ENCODE results near the gene FAM20B.

FAM20B gene

DNA sequence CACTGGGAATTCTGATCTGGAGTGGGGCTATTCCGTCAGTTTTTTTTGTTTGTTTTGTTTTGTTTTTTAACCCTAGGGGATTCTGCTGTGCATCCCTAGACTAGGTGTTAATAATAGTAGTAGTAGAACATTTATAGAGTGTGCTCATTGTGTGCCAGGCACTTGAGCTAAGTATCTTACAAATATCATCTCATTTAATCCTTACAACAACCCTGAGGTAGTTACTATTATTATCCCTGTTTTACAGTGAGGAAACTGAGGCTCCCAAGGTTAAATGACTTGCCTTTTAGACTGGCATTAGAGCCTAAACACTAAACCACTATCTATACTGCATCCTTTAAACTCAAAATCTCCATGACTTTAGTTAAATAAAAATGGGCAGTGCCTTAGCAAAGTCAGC, 78.3 kb downstream of the FAM20B start:
- peaks cover 23% of the 10 kb centered on the region for H3K36me3 ChIP-seq
- no peaks in the 10 kb centered on the region for H3K27me3 ChIP-seq
- H3K4me1 ChIP-seq, result 0 out of 2 replicates have a peak, but pooled peaks cover 3% of the 10 kb centered on the region
- DNase-seq, result no peak
- H3K9me3 ChIP-seq, result no peaks in the 10 kb centered on the region
- TF ChIP-seq CTCF (IDR thresholded peaks at IDR 0.05; ENCODE audit: low read depth, low read length), result no peak
- no peak overlapping the region for H3K4me3 ChIP-seq (ENCODE audit: low read depth, low read length)

- peaks cover 24% of the 10 kb centered on the region for H3K36me3 ChIP-seq
- H3K4me1 ChIP-seq, result 0 out of 2 replicates have a peak, but pooled peaks cover 3% of the 10 kb centered on the region
Observed at GRCh38 chr1:179104611-179105250, 79.0 kb downstream of the FAM20B start.

GRCh38 chr1:179105393-179105792, 79.7 kb downstream of the FAM20B start:
- Histone ChIP-seq H3K9me3 (no peaks in the 10 kb centered on the region), H3K4me3 (ENCODE audit: low read depth, low read length) (no peak overlapping the region), H3K4me1 (0 out of 2 replicates have a peak, but pooled peaks cover 3% of the 10 kb centered on the region), H3K36me3 (peaks cover 30% of the 10 kb centered on the region), H3K27me3 (no peaks in the 10 kb centered on the region)
- peak; percentile 52 for TF ChIP-seq CTCF (IDR thresholded peaks at IDR 0.05; ENCODE audit: low read depth, low read length)
- DNase-seq, result no peak

More at GRCh38 chr1:179104611-179105250, 79.0 kb downstream of the FAM20B start:
- H3K9me3 ChIP-seq, result no peaks in the 10 kb centered on the region
- no peak for DNase-seq
- H3K27me3 ChIP-seq, result no peaks in the 10 kb centered on the region
- TF ChIP-seq CTCF (IDR thresholded peaks at IDR 0.05; ENCODE audit: low read depth, low read length), result no peak
- no peak overlapping the region for H3K4me3 ChIP-seq (ENCODE audit: low read depth, low read length)

- peaks cover 45% of the 10 kb centered on the region for H3K36me3 ChIP-seq
- peak; percentile 24 for DNase-seq
- H3K4me1 ChIP-seq, result 0 out of 2 replicates have a peak, but pooled peaks cover 3% of the 10 kb centered on the region
- TF ChIP-seq CTCF (IDR thresholded peaks at IDR 0.05; ENCODE audit: low read depth, low read length), result no peak
- H3K9me3 ChIP-seq, result no peaks in the 10 kb centered on the region
- H3K4me3 ChIP-seq (ENCODE audit: low read depth, low read length), result no peak overlapping the region
- no peaks in the 10 kb centered on the region for H3K27me3 ChIP-seq
Observed at GRCh38 chr1:179107706-179108629, 82.3 kb downstream of the FAM20B start.

- Histone ChIP-seq H3K9me3 (no peaks in the 10 kb centered on the region), H3K36me3 (peaks cover 45% of the 10 kb centered on the region), H3K4me3 (ENCODE audit: low read depth, low read length) (no peak overlapping the region), H3K27me3 (no peaks in the 10 kb centered on the region), H3K4me1 (0 out of 2 replicates have a peak, but pooled peaks cover 3% of the 10 kb centered on the region)
- no peak for DNase-seq
- no peak for TF ChIP-seq CTCF (IDR thresholded peaks at IDR 0.05; ENCODE audit: low read depth, low read length)
Observed at GRCh38 chr1:179108644-179109043, 83.0 kb downstream of the FAM20B start.

Data from BE2C (cell line).